IPS-NIHi7 (cell line): ENCODE data around the gene DIP2C.

Source experiments
- DNase-seq: peaks from one replicate; pipeline ENCODE4 v3.0.0; 2012; ENCODE audit warnings: mixed read lengths; ENCODE audit errors: extremely low spot score

DIP2C gene

DNA sequence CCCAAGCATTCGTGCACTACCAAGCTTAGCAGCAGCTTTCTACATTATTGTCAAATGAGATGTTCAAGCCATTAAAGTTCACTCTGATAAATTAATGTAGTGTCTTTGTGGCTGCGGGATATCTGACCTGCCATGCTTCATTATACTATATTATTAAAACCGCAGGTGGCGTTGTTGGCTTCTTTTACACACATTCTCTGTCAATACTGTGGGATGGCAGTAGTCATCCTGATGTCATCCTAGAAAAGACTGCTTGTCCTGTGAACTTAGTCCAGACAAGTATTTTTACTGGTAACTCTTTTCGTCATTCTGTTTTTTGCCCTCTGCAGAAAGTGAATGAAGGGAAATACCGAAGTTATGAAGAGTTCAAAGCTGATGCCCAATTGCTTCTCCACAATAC lies 450.4 kb downstream of the DIP2C start:
- DNase-seq, result no peak

DNA sequence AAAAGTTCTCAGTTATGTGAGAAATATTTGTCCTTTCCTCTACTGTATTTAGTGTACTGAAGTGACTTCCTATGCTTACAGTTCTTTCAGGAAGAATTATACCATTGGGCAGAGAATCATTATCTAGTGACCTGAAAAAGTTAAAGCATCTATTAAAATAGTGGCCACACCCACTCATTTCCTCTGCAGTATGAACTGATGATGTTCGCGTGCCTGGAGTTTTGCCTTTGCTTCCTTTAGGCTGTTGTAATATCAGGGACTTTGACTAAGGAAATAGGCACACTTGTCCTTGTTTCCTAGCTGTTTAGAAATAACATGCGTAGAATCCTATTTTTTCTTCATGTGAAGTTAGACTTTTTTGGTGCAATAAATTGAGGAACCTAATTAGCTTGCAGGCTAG lies 453.6 kb downstream of the DIP2C start:
- DNase-seq, result no peak

DNA sequence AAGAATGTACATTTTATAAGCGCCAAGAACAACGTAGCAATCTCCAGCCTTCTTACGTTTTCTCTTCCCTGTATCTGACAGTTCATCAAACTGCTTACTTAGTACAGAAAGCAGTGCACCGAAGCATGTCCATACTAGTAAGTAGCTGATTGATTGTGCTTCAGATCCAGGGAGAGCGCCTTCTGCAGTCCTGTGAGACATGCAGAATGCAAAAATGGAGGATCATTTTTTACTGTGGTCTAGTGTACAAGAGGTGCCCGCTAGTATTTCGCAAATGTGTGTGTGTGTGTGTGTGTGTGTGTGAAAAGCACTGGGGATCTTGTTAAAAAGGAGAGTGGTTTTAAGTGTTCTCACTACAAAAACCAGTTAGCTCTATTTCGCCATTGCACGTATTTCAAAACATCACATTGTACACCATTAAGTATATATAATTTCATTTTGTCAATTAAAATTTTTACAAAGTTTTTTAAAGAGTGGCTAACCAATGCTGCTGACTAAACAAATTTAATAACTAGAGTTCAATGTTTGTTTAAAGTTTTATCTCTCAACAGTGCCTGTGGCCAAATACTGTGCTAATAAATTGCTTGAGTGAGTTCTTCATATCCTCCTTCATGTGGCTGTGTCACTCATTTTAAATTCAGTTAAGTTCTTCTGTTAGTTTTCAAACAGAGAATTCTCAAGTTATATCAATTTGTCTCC lies 454.6 kb downstream of the DIP2C start:
- no peak for DNase-seq

DNA sequence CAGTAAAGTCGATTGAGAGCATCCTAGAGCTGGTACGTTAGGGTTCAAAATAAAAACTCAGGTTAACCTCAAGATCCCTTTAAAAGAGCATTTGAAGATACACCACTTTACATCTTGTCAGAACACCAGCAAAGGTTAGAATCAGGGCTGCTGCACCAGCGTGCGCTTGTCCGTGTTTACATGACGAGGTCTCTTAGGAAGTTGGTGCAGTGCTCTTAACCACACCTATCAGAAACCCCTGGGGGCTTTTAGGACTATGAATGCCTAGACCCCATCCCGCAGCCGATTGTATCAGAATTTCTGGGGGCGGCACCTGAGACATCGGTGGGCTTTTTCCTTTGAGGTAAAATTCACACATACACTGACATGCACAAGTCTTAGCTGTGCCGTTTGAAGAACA lies 456.6 kb downstream of the DIP2C start:
- no peak for DNase-seq

DNA sequence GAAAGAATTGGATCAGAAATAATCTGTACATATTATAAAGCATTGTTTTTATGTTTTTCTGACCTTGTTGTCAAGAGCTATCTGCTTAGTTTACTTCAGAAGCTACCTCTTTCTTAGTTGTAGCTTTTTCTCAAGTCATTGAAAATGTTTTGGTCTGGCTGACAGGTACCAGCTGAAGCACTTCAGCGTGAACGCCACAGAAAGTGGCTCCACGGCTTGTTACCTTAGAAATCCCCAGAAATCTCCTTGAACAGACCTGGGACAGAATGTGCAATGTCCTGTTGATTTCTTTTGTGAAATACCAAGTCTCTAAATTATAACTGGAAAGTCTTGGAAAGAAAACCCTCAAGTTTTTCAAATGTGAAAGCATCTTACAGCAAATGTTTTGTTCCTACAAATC lies 457.4 kb downstream of the DIP2C start:
- no peak for DNase-seq

DNA sequence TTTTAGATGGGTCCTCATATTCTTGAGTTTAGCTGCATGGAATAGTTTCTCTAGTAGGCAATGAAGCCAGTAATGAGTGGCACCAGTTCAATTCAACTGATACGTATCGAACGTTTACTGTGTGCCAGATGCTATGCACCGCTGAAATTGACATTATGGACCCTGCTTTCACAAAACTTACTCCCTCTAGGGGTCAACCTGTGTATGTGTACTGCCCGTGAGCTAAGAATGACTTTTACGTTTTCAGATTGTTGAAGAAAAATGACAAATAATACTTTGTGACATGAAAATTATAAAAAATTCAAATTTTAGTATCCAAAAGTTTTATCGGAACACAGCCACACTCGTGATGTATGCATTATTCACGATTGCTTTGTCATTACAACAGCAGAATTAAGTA lies 458.7 kb downstream of the DIP2C start:
- peak; percentile 27 for DNase-seq

DNA sequence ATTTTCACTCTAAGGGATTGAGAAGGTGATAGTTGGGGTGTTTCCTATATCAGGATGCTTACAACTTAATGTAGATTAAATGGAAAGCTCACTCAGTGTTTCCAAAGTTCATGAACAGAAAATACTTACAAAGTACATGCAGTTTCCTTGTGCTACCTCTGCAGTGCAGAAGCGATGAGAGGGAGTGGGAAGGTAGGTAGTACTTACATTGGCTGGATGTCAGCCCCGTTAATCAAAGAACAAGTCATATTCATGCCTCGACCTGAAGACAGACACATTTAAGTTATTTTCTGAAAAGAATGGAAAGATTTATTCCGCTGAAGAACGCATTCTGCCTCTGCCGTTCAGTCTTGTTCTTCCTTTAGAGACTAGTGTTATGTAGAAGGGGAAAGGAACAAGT lies 461.1 kb downstream of the DIP2C start:
- DNase-seq, result no peak

DNA sequence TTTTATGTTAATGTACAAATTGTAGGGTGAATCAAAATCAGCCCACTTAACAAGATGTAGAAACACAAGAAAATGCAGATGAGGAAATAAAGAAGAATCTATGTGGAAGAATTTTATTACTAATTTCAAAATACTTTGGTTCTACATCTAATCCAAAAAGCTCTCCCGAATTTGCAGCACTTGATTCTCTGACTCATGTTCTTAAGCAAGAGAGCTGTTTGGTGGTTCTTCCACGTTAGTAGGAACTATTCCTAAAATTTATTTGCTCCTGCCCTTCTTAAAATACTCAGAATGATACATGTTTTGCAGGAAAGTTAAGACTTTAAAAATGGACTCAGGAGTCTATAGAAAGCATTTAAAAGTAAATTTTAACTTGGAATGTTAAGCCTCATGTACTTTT lies 462.5 kb downstream of the DIP2C start:
- DNase-seq, result no peak

DNA sequence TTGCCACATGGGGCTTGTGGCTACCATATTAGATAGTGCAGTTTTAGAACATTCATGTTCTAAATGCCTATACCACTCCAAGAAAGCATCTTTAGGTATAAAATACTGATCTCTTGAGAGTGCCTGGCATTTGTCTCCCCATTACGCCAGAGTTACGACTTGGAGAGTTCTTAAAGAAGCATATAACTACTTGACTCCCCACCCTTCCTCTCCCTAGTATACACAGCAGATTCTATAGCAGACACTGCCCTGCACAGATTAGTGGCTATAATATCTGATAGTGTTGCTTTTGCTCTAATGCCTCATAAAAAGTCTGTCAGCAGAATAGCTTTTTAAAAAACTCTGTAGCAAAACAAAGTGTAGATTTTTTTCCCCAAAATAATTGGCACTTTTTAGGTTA lies 463.4 kb downstream of the DIP2C start:
- no peak for DNase-seq

DNA sequence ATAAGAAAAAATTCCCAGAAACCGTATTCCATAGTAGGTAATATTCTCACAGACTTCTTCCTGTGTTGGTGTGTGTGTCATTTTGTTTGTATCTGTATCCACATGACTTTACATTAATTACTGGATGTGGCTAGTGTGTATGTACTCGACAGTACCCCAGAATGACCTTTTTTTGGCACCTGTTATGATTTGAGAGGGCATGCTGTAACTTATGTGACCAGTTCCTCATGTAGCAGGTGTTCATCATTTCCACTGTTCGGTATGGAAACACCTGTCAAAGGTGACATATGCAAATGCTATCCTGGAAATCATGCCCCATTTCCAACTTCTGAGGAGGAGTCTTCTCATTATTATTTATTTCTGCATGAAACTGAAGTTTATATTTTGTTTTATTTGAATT lies 464.9 kb downstream of the DIP2C start:
- DNase-seq, result no peak
